LHCN-M2 (cell line): ENCODE data around the gene MYO1A. TPM values are rescaled to one million over a fixed set of nuclear protein-coding genes. Genes with fewer than 3 reads are reported as not detected.
"Not testable (repeated sequence)": the region's sequence is repeated elsewhere in the genome, so short reads cannot be mapped to it uniquely, and the experiment has no call there.

Experiments
- DNase-seq: peaks from one replicate; pipeline ENCODE4 v3.0.0-alpha.2; 2012; ENCODE audit warnings: low read depth
- total RNA-seq: library from RNA; depleted of rRNA; stranded (reverse); fragments of >200 nt; gene quantifications from 2 replicates; pipeline ENCODE4 v1.2.3, GENCODE V29; 2014

The MYO1A gene
- total RNA-seq, 1 experiment from 2014 or later: 0.06 TPM

DNA sequence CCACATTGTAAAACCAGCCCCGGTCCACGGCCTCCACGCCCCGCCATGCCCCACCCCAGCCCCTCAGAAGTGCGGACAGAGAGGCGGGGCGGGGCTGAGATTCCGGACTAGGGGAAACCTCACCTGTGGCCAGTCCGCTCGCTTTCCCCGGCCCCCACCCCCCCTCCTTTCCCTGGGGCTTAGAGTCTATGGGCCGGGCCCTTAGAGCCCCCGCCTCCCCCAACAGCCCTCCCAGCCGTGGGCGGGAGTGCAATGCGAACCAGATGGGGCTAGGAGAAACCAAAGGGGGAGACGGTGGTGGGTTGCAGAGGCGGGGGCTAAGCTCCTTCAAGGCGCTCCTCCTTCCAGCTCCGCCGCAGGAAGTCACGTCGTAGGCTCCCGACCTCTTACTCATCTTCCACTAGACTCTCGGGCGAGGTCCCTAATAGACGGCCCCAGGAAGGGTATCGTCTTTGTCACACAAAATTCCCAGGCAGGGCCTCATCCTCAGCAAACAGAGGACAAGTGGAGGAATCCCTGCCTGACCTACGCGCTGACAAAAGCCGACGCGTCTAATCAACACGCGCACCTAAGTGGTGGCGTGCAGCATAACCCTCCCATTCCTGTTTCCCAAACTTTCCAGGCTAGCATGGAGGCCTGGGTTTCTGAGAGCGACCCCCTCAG lies 37.9 kb upstream of the MYO1A start:
- DNase-seq: peak; percentile 91

- DNase-seq: peak; percentile 88
These were observed 37.2 kb upstream of the MYO1A start for GRCh38 chr12:57087010-57087690.

DNA sequence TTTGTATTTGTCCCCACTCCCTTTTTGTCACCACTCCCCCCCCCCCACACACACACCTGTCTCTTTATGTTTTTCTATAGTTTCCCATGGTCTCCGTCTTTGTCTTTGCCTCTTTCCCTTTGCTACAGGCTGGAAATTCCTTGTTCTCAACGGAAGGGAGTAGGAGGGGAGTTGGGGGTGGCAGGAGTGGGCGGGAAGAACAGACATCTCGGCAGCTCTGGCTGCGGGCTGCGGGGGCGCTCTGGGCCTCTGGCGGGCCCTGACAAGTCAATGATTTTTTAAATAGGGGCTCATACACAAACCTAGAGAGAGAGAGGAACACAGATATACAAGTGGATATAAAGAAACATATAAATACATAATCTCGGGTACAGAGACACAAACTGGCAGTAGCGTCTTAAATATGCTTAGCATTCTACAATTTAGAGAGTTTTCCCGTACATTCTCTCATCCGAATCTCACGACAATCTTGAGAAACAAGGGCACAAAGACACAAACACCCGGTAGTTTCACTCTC lies 36.6 kb upstream of the MYO1A start:
- peak; percentile 72 for DNase-seq

DNA sequence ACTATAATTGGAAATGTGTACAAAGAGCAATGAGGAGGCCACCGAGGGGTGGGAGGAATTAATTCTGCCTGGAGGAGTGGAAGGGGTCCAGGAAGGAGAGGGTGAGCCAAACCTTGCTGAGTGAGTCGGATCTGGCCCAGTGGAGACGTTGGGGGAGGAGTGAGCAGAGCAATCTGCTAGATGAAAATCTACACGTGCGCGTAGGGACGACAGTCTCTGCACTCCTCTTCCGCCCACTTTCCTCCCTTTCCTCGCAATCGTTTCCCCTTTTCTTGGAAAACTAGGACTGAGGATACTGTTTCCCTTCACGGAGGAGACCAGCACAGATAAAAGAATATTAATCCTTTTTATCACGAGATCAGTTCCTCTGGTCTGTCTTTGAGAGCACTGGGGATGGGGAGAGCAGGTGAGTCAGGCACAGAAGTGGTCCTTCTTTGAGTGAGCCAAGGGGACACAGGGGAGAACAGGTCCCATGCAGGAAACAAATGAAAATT lies 36.1 kb upstream of the MYO1A start:
- DNase-seq: no peak

DNA sequence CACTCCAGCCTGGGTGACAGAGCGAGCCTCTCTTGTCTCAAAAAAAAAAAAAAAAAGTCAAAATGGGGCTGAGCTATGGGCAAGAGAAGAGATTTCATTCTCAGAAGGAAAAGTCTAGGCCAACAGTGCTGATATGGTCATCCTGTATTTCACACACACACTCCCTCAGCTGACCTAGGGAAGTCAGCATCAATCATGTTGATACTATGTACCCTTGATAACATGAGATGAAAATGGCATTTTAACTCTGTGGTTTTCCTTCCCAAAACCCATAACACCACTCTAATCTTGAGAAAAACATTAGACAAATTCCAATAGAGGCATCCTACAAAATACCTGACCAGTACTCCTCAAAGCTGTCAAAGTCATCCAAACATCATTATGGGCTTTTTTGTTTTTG lies 30.9 kb upstream of the MYO1A start:
- DNase-seq: no peak

GRCh38 chr12:57079821-57080220 lies 29.9 kb upstream of the MYO1A start:
- no peak for DNase-seq

GRCh38 chr12:57078519-57079404 lies 28.8 kb upstream of the MYO1A start, which contains the start of gene NEMP1:
Gene NEMP1, minus strand, starts transcription at chr12:57078791. Its CDS starts 46 bp downstream, at chr12:57078745.
- peak; percentile 100 for DNase-seq

DNA sequence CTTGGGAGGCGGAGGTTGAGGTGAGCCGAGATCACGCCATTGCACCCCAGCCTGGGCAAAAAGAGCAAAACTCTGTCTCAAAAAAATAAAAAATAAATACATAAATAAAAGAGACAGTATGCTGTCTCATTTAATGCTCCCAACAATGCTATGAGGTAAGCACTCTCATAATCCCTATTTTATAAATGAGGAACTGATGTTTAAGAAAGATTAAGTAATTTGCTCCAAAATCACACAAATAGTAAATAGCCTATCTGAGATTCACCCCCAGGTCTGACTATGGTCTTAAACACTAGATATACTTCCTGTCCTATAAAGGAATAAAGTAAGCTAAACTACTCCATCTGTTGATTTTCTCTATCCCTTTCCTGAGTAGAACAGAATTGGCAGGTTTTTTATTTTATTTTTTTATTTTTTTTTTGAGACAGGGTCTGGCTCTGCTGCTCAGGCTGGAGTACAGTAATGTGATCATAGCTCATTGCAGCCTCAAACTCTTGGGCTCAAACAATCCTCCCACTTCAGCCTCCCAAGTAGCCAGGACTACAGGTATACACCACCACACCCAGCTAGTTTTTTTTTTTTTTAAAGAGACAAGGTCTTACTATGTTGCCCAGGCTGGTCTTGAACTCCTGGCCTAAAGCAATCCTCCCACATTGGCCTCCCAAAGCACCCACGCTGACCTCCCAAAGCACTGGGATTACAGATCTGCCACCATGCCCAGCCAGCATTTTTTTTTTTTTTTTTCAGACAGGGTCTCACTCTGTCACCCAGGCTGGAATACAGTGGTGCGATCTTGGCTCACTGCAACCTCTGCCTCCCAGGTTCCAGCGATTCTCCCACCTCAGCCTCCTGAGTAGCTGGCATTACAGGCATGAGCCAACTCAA lies 23.9 kb upstream of the MYO1A start:
- not testable (repeated sequence) for DNase-seq

DNA sequence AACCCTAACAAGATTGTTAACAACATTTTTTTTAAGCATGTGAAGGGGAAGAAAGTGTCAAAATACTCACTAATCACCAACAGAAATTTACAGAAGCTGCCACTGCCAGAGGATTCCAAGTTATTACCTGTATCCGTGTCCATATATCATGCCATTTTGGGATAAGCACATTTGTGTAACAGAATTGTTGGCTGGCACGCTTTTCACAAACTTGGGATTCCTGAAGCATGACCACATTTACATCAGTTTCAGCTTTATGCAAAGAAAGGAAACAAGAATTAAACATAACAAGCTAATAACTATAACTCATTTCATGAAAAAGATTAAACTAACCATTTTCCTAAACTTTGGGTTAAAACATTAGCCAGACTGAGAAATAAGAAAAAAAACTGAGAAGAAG lies 22.7 kb upstream of the MYO1A start:
- DNase-seq: no peak

DNA sequence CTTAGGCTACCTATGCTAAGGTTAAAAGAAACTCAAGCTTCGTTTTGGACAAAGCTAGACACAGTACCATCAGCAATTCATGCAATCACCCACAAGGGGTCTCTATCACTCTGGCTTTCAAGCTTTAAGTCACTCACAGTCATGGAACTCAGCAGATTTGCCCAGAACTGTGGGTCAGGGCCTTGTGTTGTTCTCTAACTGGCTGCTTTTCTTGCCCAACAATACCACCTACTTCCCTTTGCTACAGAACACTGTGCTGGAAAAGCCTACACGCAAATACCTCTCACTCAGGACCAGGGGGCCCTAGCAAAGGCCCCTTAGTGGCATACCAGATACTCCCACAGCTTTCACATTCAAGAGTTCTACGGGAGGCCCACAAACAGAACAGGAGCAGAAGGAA lies 19.6 kb upstream of the MYO1A start:
- peak; percentile 82 for DNase-seq

DNA sequence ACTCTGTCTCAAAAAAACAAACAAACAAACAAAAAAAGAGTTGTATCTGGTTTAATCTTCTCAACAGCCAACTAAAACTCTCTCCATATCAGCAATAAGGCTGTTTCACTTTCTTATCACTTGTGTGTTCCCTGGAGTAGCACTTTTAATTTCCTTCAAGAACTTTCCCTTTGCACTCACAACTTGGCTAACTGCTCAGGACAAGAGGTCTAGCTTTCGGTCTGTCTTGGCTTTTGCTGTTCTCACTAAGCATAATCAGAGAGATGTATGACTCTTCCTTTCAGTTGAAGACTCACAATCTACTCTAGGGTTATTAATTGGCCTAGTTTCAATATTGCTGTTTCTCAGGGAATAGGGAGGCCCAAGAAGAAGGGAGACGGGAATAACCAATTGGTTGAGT lies 16.3 kb upstream of the MYO1A start:
- DNase-seq: no peak

- no peak for DNase-seq
These were observed 14.2 kb upstream of the MYO1A start for GRCh38 chr12:57063991-57064685.

DNA sequence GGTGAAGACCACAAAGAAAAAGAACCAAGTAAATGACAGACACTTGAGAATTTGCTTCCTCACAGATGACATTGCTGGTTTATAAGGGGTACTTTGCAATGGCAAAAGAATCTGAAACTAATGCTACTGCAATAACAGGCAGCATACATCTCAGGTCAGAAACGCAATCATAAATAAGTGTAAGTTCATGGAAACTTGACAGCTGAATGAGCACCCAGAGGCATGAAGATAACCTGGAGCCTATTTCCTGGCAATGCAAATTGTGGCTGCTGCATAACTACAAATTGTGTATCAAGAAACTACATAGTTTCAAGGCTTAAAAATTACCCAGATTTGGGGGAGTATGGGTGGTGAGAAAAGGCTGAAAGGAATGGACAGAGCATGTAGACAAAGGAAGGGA lies 8.5 kb upstream of the MYO1A start:
- no peak for DNase-seq

GRCh38 chr12:57057067-57057751 lies 7.3 kb upstream of the MYO1A start:
- no peak for DNase-seq

GRCh38 chr12:57055824-57056223 lies 5.9 kb upstream of the MYO1A start:
- no peak for DNase-seq

- not testable (repeated sequence) for DNase-seq
These were observed 4.0 kb upstream of the MYO1A start for GRCh38 chr12:57053901-57054300.

DNA sequence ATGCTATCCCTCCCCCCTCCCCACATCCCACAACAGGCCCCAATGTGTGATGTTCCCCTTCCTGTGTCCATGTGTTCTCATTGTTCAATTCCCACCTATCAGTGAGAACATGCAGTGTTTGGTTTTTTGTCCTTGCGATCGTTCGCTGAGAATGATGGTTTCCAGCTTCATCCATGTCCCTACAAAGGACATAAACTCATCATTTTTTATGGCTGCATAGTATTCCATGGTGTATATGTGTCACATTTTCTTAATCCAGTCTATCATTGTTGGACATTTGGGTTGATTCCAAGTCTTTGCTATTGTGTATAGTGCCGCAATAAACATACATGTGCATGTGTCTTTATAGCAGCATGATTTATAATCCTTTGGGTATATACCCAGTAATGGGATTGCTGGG lies 3.2 kb upstream of the MYO1A start:
- DNase-seq: not testable (repeated sequence)

GRCh38 chr12:57051011-57051410 lies 1.1 kb upstream of the MYO1A start:
- DNase-seq: no peak

DNA sequence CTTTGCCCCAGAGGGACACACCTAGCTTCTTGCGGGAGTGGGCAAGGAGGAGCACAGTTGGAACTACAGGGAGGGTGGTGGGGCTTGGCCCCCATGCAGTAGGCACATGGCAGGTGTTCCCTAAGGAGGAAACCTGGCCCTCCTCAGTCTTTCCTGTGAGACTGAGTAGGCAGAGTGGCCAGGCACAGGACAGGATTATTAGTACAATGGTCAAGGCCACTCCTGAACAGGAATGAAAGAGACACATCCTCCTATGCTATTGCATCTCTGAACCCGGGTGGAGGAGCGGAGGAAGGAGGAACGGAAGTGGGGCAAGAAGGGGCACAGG lies 846 bp downstream of the MYO1A start:
- DNase-seq: no peak
